Stimulated activated CD8-positive, alpha-beta memory T cell treated with anti-CD3 and anti-CD28 coated beads, Interleukin-12 subunit alpha, Interleukin-12 subunit beta, amount 100 ng/mL, for 24 hours (primary cell): Measurements from ENCODE around the gene GDF11.

Source experiments
- DNase-seq: peaks from one replicate; pipeline ENCODE4 v3.0.0-alpha.2; 2020; ENCODE audit errors: extremely low read depth

Gene GDF11

GRCh38 chr12:55723516-55724225 lies 19.3 kb upstream of the GDF11 start:
- no peak for DNase-seq

GRCh38 chr12:55724226-55724939 lies 18.5 kb upstream of the GDF11 start:
- DNase-seq: no peak

- DNase-seq: no peak
Measured at GRCh38 chr12:55724940-55725309, 18.0 kb upstream of the GDF11 start.

GRCh38 chr12:55725556-55725955 lies 17.4 kb upstream of the GDF11 start:
- no peak for DNase-seq

GRCh38 chr12:55726971-55727370 lies 16.0 kb upstream of the GDF11 start:
- DNase-seq: no peak

- no peak for DNase-seq
Measured at GRCh38 chr12:55727643-55728185, 15.2 kb upstream of the GDF11 start.

- no peak for DNase-seq
Measured at GRCh38 chr12:55728186-55728938, 14.6 kb upstream of the GDF11 start.

GRCh38 chr12:55728939-55729818 lies 13.7 kb upstream of the GDF11 start, which contains the start of gene CD63:
TSS of gene CD63 (minus strand) at chr12:55729009. CDS start at chr12:55728341, 668 bp downstream.
- DNase-seq: no peak

- DNase-seq: no peak
Measured at GRCh38 chr12:55729819-55730818, 12.8 kb upstream of the GDF11 start.

- no peak for DNase-seq
Measured at GRCh38 chr12:55732288-55732687, 10.6 kb upstream of the GDF11 start.

- DNase-seq: no peak
Measured at GRCh38 chr12:55733021-55733555, 9.8 kb upstream of the GDF11 start.

GRCh38 chr12:55733858-55734257 lies 9.1 kb upstream of the GDF11 start:
- DNase-seq: no peak

- no peak for DNase-seq
Measured at GRCh38 chr12:55734595-55734994, 8.3 kb upstream of the GDF11 start.

GRCh38 chr12:55736076-55736475 lies 6.8 kb upstream of the GDF11 start:
- DNase-seq: no peak

- DNase-seq: no peak
Measured at GRCh38 chr12:55736780-55737580, 5.9 kb upstream of the GDF11 start.

- DNase-seq: no peak
Measured at GRCh38 chr12:55737581-55738122, 5.3 kb upstream of the GDF11 start.

GRCh38 chr12:55738123-55739024 lies 4.5 kb upstream of the GDF11 start:
- no peak for DNase-seq

- no peak for DNase-seq
Measured at GRCh38 chr12:55739025-55739378, 3.9 kb upstream of the GDF11 start.
